HG03280 (cell line): ENCODE measurements around the gene SYNE2.

Experiments
- ATAC-seq: cut with Tn5 transposase; IDR thresholded peaks from one replicate; pipeline ENCODE4 v1.9.1; 2021; ENCODE audit warnings: mild to moderate bottlenecking, moderate library complexity; ENCODE audit not compliant: unreplicated experiment

Gene SYNE2

GRCh38 chr14:63908667-63909264 lies 56.0 kb downstream of the SYNE2 start:
- ATAC-seq: no peak

GRCh38 chr14:63909984-63910383 lies 57.2 kb downstream of the SYNE2 start:
- ATAC-seq: no peak

DNA sequence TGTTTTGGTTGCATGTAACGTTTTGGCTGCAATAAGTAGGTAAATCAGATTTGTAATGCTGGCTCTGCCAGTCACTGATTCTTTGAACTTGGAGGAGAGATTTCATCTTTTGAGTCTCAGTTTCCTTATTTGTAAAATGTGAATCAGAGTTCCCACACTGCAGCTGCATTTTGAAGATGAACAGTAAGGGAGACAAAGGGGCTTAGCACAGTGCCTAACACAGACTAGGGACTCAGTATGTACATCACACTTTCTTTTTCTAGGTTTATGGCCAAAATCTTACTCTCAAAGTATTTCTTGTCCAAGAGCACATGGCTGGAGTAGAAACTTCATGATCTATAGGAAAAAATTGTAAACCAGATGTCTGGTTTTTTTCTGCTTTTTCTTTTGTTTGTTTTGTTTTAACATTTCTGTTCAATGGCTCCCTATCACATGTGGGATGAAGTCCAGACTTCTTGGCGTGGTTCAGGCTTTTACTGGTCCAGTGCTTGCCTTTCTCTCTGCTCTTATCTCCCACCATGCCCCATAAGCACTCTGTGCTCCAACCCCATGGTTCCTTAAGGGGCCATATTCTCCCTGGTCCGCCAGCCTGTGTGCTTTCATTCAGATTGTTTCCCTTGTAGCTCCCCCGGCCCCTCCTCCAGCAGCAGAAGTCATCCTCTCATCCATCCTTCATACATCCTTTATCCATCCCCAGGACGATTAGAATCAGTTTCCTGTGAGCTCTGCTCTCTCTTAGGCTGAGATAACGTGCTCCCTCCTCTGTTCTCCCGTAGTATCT lies 58.0 kb downstream of the SYNE2 start:
- ATAC-seq: no peak

- ATAC-seq: no peak
Measured at GRCh38 chr14:63911404-63911803, 58.6 kb downstream of the SYNE2 start.

DNA sequence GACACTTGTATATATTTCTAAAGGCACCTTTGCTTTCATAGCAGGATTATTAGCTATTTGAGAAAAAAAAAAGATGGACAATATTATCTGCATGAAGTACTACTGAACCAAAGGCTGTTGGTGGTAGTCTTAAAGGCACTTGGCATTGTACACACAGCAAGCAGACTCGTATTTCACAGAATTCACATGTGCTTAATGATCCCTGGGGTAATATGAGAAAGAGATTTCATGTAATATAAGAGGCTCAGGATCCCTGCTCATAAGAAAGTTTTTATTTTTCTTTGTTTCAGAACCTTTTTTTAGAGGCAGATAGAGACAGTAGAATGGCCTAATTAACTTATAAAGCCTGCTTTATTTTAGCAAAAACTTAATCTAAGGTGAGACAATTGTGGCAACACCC lies 59.5 kb downstream of the SYNE2 start:
- no peak for ATAC-seq

GRCh38 chr14:63918411-63918810 lies 65.6 kb downstream of the SYNE2 start:
- no peak for ATAC-seq

DNA sequence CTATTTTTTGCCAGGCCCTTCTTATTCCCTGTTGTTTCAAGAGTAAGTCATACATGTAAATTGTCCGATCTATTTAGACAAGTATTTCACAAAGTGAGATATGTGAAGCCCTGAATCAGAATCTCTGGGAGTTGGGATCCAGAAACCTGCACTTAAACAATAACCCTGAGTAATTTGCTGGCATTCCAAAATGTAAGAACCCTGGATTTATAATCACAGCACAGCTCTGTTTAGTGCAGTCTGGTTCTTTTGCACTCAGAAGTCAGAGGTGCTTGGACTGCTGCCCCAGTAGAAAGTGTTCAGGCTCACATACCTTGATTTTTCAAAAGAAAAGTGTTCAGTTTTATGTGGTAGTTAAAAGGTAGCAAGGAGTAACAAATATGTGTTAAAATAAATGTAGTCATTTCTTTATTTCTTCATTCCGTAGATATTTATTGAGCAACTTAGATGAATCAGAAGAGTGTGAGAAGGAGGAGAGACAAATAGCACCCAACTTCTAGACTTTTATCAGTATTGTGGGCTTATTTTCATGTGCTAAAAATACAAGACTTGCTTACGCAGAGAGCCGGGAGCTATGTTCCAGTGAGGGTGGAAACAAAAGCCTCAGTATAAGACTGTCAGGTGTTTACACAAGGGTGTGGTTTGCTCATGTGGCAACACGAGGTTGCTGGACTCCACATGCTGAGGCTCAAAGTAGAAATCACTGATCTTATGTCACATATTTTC lies 70.1 kb downstream of the SYNE2 start:
- no peak for ATAC-seq

- no peak for ATAC-seq
Measured at GRCh38 chr14:63923422-63923752, 70.6 kb downstream of the SYNE2 start.

DNA sequence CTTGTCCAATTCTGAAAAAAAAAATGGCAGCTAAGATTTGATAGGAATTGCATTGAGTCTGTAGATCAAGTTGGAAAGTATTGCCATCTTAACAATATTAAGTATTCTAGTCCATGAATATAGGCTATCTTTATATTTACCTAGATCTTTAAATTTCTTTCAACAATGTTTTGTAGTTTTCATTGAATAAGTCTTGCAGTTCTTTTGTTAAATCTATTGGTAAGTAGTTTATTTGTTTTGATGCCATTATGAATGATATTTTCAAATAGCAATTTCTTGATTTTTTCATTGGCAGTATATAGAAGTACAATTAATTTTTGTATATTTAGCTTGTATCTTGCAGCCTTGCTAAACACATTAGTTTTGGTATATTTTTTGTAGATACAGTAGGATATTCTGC lies 71.6 kb downstream of the SYNE2 start:
- ATAC-seq: no peak

GRCh38 chr14:63926641-63927040 lies 73.8 kb downstream of the SYNE2 start:
- ATAC-seq: no peak

DNA sequence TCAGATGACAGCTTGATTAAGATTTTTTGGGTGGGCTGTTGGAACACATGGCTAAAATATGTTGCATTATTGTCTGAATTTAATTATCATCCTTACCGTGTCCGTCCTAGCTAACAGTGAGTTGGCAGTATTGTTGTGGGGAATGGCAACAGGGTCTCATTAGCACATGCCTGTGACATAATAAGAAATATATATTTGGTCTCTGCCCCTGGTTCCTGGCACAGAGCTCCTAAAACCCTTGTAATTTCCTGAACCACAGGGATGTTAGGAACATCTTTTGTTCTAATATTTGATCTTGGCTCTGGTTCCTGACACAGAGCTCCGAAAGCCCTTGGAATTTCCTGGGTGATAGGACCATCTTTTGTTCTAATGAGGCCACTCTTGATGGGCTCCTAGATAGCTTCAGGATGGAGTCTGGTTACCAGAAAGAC lies 76.0 kb downstream of the SYNE2 start:
- no peak for ATAC-seq

DNA sequence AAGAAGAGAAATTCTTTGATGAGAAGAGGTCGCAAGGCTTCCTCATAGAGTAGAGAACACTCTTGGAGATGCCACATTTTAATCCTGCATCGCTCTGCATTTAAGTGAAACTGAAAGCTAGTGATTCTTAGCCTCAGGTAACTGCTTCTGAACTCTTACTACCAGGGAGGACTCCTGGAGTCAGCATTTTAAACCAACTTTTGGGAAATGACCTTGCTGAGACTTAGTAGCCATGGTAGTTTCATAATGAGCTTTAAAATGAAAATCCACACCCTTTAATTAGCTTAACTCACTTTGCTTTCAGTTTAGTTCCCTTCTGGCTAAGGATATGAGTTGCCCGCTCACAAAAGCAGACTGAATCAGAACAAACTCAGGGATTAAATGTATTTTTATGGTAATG lies 80.3 kb downstream of the SYNE2 start:
- ATAC-seq: no peak

DNA sequence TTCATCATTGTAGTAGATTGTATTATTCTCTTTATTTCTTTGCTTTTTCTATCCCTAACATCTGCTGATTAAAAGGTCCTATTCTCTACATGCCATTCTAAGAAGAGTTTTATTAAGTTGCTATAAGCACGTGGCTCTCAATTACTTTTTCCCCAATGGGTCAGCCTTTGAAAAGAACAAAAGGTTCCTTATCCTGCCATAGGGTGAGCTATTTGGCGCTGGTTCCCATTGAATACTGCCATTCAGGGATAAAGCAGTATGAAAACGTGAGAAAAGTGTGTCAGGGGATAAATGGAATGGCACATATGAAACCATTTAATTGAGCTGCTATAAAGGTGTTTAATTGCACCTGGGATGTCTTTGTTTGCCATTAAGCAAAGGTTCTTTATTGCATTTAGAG lies 80.9 kb downstream of the SYNE2 start:
- ATAC-seq: no peak

DNA sequence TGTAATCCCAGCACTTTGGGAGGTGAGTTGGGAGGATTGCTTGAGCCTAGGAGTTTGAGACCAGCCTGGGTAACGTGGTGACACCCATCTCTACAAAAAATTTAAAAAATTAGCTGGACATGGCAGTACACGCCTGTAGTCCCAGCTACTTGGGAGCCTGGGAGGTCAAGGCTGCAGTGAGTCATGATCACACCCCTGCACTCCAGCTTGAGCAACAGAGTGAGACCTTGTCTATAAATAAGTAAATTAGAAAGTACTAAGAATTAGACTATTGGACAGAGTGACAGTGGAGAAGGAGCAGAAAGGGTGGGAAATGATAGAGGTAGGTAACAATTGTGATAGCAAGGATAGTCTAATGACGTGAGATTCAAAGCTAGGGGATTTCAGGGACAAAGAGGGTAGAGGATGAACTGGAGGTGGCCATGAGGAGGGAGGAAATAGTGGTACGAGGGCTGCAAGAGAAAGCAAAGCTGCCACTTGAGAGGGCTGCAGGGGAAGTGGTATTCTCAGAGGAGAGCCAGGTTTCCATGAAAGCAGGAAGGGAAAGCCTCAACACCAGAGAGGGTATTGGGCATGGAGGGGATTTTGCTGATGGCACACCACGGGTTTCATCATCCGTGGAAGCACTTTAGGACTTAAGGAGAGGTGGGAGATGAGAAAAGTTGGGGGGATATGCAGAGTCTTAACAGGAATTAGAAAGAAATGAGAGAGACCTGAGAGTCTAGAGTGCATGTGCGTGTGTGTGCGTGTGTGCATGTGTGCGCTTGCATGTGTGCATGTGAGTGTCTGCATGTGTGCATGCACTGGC lies 85.6 kb downstream of the SYNE2 start:
- ATAC-seq: peak; percentile 47

- no peak for ATAC-seq
Measured at GRCh38 chr14:63939006-63939270, 86.1 kb downstream of the SYNE2 start.

GRCh38 chr14:63940387-63940786 lies 87.6 kb downstream of the SYNE2 start:
- ATAC-seq: no peak

GRCh38 chr14:63941023-63941422 lies 88.2 kb downstream of the SYNE2 start:
- ATAC-seq: no peak

DNA sequence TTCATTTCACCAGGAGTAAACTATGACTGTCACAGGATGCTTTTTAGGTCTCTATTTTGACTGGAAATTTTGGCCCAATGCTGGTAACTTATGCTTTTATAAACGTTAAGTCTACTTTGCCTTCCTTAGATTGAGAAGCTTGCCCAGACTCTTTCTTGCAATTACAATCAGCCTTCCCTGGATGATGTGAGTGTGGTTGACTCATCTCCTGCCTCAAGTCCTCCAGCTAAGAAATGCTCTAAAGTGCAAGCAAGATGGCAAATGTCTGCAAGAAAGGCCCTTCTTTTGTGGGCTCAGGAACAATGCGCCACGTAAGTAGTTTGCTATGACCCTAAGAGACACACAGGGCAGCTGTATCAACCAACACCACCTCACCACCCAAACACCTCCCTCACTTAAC lies 96.9 kb downstream of the SYNE2 start:
- ATAC-seq: no peak

- no peak for ATAC-seq
Measured at GRCh38 chr14:63951021-63951420, 98.2 kb downstream of the SYNE2 start.

- ATAC-seq: no peak
Measured at GRCh38 chr14:63951429-63951828, 98.6 kb downstream of the SYNE2 start.

- no peak for ATAC-seq
Measured at GRCh38 chr14:63952053-63952932, 99.5 kb downstream of the SYNE2 start.
